Ectodermal cell (in vitro differentiated cells): ENCODE measurements around the gene ZNF662.

Source experiments
- H3K27ac ChIP-seq: 2 replicates; pipeline ENCODE4 v1.7.0; 2013; ENCODE audit warnings: mild to moderate bottlenecking, low read depth, low read length; ENCODE audit not compliant: insufficient read depth, poor library complexity, severe bottlenecking
- H3K27me3 ChIP-seq: 2 replicates; pipeline ENCODE4 v1.7.0; 2013; ENCODE audit warnings: mild to moderate bottlenecking, low read length; ENCODE audit not compliant: insufficient read depth, control insufficient read depth, poor library complexity, severe bottlenecking
- H3K36me3 ChIP-seq: one replicate; pipeline ENCODE4 v1.7.0; 2013; ENCODE audit warnings: low read length; ENCODE audit not compliant: control insufficient read depth, insufficient read depth
- H3K4me1 ChIP-seq: one replicate; pipeline ENCODE4 v1.7.0; 2013; ENCODE audit warnings: low read length; ENCODE audit not compliant: control insufficient read depth, insufficient read depth
- H3K4me3 ChIP-seq: 2 replicates; pipeline ENCODE4 v1.7.0; 2013; ENCODE audit warnings: low read depth, low read length, control low read depth; ENCODE audit not compliant: insufficient read depth
- H3K9me3 ChIP-seq: 2 replicates; pipeline ENCODE4 v1.7.0; 2013; ENCODE audit warnings: mild to moderate bottlenecking, low read length, moderate library complexity; ENCODE audit not compliant: control insufficient read depth
- WGBS, 2 experiments: methylation state at CpG; one replicate each; pipeline ENCODE4 v1.1.7; 2013; ENCODE audit warnings: missing lambda C conversion rate in 2 of 2; 5-methylcytosine and 5-hydroxymethylcytosine counted together

Gene ZNF662

GRCh38 chr3:42902257-42902656 lies 3.7 kb upstream of the ZNF662 start:
- no peaks in the 10 kb centered on the region for H3K27me3 ChIP-seq
- H3K4me1 ChIP-seq = no peaks in the 10 kb centered on the region
- no peak overlapping the region for H3K4me3 ChIP-seq
- H3K27ac ChIP-seq = no peak overlapping the region
- no peaks in the 10 kb centered on the region for H3K36me3 ChIP-seq
- 90 to 100% methylated on average over 1 to 2 of the region's 2 CpGs for WGBS, 2 experiments
- H3K9me3 ChIP-seq = no peaks in the 10 kb centered on the region

- H3K4me1 ChIP-seq = no peaks in the 10 kb centered on the region
- H3K27ac ChIP-seq = no peak overlapping the region
- H3K36me3 ChIP-seq = no peaks in the 10 kb centered on the region
- WGBS, 2 experiments = 85 to 90% methylated on average over 1 of the region's 1 CpG
- no peak overlapping the region for H3K4me3 ChIP-seq
- no peaks in the 10 kb centered on the region for H3K27me3 ChIP-seq
- H3K9me3 ChIP-seq = no peaks in the 10 kb centered on the region
Measured at GRCh38 chr3:42904076-42904475, 1.9 kb upstream of the ZNF662 start.

DNA sequence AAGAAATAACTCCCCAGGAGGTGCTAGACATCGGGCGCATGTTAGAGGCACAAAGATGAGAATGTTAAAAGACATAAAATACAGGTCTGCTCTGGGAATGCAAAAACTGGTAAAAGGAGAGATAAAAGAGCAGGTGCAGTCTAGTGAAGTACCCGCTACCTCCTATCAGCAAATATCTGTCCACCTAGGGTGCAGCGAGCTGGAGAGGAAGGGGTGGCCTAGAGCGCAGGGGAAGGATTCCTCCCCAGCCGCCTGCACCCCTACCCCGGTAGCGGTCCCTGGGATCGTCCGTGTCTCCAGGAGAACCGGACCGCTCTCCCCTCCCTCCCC lies 237 bp upstream of the ZNF662 start:
- Histone ChIP-seq H3K9me3 (no peaks in the 10 kb centered on the region), H3K27me3 (no peaks in the 10 kb centered on the region), H3K36me3 (no peaks in the 10 kb centered on the region), H3K4me3 (no peak overlapping the region), H3K4me1 (no peaks in the 10 kb centered on the region), H3K27ac (no peak overlapping the region)
- 94 to 98% methylated on average over 12 of the region's 12 CpGs for WGBS, 2 experiments

DNA sequence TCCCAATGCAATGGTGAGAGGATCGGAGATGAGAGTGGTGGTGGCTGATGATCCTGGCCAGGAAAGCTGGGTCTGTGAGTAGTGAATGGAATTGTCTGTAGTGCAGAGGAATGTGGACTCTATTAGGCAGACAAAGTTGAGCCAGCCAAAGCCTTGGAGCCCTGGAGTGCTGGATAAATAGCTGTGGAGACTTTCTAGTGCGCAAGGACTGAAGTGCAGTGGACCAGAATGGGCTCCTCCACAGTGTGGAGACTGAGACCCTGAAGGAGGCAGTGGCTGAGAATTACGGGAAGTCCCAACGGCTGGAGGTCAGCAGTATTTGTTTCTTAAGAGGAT lies 874 bp downstream of the ZNF662 start:
- Histone ChIP-seq H3K4me3 (no peak overlapping the region), H3K27me3 (no peaks in the 10 kb centered on the region), H3K4me1 (no peaks in the 10 kb centered on the region), H3K9me3 (no peaks in the 10 kb centered on the region), H3K27ac (no peak overlapping the region), H3K36me3 (no peaks in the 10 kb centered on the region)
- 88 to 91% methylated on average over 4 of the region's 4 CpGs for WGBS, 2 experiments

DNA sequence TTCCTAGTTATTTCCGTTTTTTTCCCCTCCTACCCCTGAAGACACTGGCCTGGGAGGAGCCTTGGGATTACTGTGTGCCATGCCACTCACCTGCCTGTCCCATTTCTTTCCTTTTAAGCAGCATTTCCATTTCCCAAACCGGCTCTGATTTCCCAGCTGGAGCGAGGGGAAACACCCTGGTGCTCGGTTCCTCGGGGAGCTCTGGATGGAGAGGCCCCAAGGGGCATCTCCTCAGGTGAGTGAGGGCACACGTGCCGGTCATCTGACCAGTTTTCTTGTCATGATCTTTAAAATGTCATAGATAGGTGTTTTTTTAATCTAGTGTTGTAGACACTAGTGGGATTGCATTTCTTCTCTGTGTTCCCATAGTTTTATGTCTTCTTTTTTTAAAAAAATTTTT lies 2.7 kb downstream of the ZNF662 start:
- 91% methylated on average over 7 of the region's 7 CpGs for WGBS, 2 experiments

DNA sequence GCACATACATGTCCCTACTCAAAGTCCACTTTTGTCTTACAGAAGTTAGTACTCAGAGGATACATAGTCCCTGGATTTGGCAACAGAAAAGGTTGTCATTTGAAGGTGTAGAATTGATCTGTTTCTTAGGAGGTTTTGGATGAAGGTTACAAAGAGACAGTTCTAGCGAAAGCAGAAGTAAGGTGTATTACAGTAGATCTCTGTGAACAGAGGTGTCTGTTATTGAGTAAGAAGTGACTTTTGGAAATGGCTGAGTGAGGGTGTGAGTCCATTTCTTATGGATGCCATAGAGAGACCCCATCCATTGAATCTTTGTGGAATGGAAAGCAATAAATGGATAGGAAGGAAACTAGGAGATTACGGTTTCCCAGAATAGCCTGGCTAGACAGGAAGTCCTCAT lies 5.6 kb downstream of the ZNF662 start:
- Histone ChIP-seq H3K4me3 (no peak overlapping the region), H3K9me3 (peaks cover 2% of the 10 kb centered on the region), H3K36me3 (no peaks in the 10 kb centered on the region), H3K27ac (no peak overlapping the region), H3K4me1 (no peaks in the 10 kb centered on the region), H3K27me3 (no peaks in the 10 kb centered on the region)
- WGBS, 2 experiments = 93 to 97% methylated on average over 1 to 2 of the region's 2 CpGs

More for the DNA sequence above, 2.7 kb downstream of the ZNF662 start:
- Histone ChIP-seq H3K27ac (no peak overlapping the region), H3K4me3 (no peak overlapping the region), H3K4me1 (no peaks in the 10 kb centered on the region), H3K9me3 (no peaks in the 10 kb centered on the region), H3K36me3 (no peaks in the 10 kb centered on the region), H3K27me3 (no peaks in the 10 kb centered on the region)

- Histone ChIP-seq H3K9me3 (peaks cover 2% of the 10 kb centered on the region), H3K4me1 (no peaks in the 10 kb centered on the region), H3K27me3 (no peaks in the 10 kb centered on the region), H3K36me3 (no peaks in the 10 kb centered on the region), H3K4me3 (no peak overlapping the region), H3K27ac (no peak overlapping the region)
- 92 to 95% methylated on average over 8 of the region's 8 CpGs for WGBS, 2 experiments
Measured at GRCh38 chr3:42914771-42915515, 9.0 kb downstream of the ZNF662 start.

DNA sequence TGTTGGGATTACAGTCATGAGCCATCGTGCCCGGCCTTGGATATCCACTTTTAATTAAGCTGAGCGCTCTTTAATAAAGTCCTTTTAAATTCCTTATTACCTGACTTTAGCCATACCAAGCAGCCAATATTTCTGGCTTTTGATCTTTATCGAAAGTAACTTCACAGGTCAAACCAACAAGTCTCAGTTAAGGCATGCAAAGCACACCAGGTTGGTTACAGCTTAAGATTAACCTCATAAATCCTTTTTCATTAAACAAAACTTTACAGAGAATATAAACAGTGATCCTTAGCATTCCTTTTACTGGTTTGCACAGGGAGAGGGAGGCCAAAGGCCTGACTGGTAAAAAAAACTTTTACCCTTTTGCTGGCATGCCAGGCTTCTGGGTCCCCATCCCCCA lies 17.7 kb downstream of the ZNF662 start:
- H3K9me3 ChIP-seq = no peaks in the 10 kb centered on the region
- no peaks in the 10 kb centered on the region for H3K36me3 ChIP-seq
- H3K27ac ChIP-seq = no peak overlapping the region
- 95 to 96% methylated on average over 4 of the region's 4 CpGs for WGBS, 2 experiments
- H3K4me3 ChIP-seq = no peak overlapping the region
- H3K27me3 ChIP-seq = no peaks in the 10 kb centered on the region
- H3K4me1 ChIP-seq = no peaks in the 10 kb centered on the region

- no peaks in the 10 kb centered on the region for H3K36me3 ChIP-seq
- no peak overlapping the region for H3K27ac ChIP-seq
- no peaks in the 10 kb centered on the region for H3K9me3 ChIP-seq
- H3K4me3 ChIP-seq = no peak overlapping the region
- H3K4me1 ChIP-seq = no peaks in the 10 kb centered on the region
- H3K27me3 ChIP-seq = no peaks in the 10 kb centered on the region
Measured at GRCh38 chr3:42926310-42926709, 20.4 kb downstream of the ZNF662 start.

DNA sequence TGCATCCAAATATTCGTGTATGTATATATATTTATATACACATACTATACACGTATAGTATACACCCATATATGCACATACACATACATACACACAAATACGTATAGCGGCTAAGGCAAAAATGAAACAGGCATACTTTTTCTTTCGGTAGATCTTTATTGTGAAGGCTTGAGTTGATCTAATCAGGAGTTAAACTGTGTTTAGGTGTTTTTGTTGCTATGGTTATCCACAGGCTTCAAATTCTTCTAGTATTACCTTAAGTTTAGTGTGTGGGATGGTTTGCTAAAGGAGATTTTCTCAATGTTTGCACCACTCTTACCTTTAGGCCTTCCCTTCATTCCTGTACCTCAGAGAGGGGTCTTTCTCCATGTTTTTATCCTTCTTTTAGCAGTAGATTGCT lies 28.2 kb downstream of the ZNF662 start:
- Histone ChIP-seq H3K27ac (no peak overlapping the region), H3K27me3 (no peaks in the 10 kb centered on the region), H3K9me3 (no peaks in the 10 kb centered on the region), H3K36me3 (no peaks in the 10 kb centered on the region), H3K4me3 (no peak overlapping the region), H3K4me1 (no peaks in the 10 kb centered on the region)
- 93 to 97% methylated on average over 3 to 4 of the region's 5 CpGs for WGBS, 2 experiments

- no peaks in the 10 kb centered on the region for H3K36me3 ChIP-seq
- no peak overlapping the region for H3K27ac ChIP-seq
- no peaks in the 10 kb centered on the region for H3K4me1 ChIP-seq
- WGBS, 2 experiments = 88 to 90% methylated on average over 2 of the region's 2 CpGs
- no peaks in the 10 kb centered on the region for H3K9me3 ChIP-seq
- no peak overlapping the region for H3K4me3 ChIP-seq
- H3K27me3 ChIP-seq = no peaks in the 10 kb centered on the region
Measured at GRCh38 chr3:42934910-42935309, 29.0 kb downstream of the ZNF662 start.
